KG1 (cell line): ENCODE measurements around the gene DLEC1.
A peak's percentile ranks its signal among the peaks of the same experiment; 100 is the strongest.

Experiments
- DNase-seq: peaks from one replicate; lab custom pipeline; 2025; lab: John Stamatoyannopoulos, UW

The DLEC1 gene

DNA sequence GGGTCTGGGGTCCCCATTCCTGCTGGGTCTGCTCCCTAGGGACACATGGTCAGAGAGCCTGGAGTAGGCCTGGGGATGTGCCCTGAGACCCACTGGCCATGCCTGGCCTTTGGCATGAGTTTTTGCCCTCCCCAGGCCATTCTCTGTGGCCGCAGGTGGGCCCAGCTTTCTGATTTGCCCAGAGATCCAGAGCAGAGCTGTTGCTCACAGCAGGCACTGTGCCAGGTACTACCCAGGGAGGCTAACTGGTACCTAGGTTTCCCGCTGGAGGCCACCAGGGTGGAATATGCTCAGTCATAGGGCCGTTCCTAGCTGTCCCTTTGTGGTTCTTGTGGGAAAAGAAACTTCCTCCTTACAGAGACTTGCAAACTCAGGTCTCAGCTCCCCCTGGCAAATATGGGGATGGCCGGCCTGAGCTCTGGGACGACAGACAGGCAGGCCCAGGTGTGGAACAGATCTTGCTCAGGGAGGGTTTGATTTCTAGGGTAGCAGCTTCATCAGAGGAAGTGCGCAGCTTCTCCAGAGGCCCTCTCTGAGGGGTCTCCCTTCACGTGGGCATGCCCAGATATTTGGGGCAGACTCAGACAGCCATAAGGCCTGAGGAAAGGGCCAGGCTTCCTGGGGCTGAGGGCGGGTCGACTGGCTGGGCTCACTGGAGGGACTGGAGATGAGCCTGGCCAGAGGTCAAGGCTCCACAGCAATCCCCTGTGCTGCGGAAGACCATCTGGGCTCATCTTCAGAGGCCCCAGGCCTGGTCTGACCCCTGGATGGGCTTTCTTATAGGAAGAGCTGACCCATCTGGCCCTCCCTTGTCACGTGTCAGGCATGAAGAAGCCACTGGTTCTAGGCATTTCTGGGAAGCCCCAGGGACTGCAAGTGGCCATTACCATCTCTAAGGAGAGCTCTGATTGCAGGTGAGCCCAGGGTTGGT, 69.9 kb downstream of the DLEC1 start:
- DNase-seq, result no peak

DNA sequence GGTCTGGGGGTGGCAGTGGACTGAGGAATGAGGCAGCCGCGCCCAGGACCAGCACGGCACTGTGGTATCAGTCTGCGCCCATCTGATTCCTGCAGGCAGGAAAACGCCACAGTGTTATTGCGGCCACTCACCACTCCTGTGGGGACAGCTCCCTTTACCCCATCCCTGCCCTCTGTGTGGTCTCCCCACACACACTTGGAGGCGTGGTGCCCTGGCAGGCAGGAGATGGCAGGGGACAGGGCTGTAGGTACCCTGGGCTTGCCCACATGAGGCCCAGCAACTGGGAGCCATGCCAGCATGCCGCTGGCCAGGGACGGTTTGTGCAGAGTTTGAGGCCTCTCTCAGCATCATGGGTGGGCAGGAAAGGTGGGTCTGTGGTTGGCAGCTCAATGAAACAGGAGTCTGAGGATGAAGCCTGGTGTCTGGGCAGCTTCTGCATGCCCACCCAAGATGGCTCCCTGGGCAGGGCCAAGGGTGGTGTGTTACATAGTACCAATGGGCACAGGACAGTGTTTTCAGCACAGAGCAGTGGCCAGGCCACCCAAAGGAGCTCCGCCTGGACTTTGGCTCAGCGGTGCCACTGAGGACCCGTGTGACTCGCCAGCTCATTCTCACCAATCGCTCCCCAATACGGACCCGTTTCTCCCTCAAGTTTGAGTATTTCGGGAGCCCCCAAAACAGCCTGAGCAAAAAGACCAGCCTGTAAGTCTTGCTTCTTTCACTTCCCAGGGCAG, 70.7 kb downstream of the DLEC1 start:
- DNase-seq, result no peak

DNA sequence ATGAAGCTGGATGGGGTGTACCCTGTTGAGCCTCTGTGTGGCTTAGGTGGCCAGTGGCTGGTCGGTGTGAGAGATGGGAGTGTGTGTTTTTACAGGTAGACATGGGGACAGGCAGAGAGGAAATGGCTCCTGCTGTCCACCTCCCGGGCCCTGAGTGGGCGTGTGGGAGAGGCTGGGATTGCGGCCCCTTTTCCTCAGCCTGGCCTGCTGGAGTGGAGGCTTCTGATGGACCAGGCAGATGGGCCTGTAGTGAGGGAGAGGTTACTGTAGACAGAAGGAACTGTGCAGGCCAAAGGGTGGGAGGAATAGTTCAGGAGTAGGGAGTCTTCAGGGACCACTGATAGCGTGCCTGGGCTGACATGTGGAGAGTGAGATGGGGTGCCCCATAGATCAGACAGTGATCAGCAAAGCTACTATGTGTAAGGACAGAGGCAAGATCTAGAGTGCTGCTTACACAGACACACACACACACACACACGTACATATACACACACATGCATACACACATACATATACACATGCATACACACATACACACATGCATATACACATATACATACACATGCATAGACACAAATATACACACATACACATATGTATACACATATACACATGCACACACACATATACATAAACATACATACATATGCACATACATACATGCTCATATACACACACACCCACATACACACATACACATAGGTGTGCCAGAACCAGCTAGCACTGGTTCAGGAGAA, 71.5 kb downstream of the DLEC1 start:
- DNase-seq, result no peak

DNA sequence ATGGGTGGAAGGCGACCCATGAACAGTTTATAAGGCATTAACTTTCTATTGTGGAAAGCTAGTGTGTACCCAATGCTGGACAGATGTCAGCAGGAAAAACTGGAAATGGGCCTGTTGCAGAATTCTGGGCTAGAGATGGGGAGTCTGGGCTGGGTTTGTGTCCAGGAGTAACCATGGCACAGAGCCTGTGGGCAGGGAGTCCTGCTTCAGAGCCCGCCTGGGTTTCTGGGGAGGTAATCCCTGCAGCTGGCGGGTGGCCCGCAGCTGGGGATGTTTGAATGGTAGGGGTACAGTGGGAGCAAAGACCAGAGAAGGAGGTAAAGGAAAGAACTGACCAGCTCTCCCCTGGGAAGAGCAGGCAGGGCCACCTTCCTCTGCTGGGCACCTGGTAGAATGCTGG, 72.2 kb downstream of the DLEC1 start:
- DNase-seq, result no peak

DNA sequence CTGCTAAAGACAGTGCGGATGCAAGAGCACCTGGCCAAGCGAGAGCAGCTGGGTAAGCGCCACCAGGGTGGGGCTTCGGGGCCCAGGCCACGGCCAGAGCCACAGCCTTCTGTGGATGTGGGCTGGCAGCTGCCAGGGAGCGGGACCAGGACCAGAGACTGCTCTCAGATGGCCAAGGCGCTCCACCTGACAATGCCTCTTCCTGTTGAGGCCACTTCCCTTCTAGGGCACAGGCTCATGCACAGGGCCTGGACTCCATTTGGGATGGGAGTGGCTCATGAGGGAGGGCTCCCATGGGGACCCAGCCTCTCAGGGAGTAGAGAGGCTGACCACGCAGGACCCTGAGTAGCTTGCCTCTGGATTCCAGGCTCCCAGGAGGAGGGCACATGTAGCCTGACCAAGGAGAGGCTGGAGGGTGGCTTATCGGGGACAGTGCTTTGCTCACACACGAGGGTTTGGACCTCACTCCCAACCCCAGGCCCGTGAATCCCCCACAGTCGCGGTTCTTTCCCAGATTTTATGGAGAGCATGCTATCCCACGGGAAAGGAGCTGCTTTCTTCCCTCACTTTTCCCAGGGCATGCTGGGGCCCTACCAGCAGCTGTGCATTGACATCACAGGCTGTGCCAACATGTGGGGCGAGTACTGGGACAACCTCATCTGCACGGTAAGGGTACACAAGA, 72.8 kb downstream of the DLEC1 start:
- no peak for DNase-seq

DNA sequence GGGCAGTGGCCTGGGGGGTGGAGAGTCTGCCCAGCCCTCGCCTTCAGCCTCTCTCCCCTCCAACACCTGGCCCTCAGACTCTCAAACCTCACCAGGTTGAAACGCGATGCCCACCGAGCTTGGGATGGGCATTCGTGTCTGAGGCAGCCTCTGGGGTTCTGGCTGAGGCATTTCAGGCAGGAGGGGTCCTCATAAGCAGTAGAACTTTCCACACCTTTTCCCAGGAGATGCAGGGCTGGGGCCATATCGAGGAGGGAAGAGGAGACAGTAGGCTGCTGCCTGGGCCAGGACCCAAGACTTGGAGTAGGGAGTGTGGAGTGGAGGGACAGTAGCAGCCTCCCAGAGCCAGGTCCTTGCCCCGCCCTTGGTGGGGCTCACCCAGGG, 73.4 kb downstream of the DLEC1 start:
- DNase-seq, result no peak

DNA sequence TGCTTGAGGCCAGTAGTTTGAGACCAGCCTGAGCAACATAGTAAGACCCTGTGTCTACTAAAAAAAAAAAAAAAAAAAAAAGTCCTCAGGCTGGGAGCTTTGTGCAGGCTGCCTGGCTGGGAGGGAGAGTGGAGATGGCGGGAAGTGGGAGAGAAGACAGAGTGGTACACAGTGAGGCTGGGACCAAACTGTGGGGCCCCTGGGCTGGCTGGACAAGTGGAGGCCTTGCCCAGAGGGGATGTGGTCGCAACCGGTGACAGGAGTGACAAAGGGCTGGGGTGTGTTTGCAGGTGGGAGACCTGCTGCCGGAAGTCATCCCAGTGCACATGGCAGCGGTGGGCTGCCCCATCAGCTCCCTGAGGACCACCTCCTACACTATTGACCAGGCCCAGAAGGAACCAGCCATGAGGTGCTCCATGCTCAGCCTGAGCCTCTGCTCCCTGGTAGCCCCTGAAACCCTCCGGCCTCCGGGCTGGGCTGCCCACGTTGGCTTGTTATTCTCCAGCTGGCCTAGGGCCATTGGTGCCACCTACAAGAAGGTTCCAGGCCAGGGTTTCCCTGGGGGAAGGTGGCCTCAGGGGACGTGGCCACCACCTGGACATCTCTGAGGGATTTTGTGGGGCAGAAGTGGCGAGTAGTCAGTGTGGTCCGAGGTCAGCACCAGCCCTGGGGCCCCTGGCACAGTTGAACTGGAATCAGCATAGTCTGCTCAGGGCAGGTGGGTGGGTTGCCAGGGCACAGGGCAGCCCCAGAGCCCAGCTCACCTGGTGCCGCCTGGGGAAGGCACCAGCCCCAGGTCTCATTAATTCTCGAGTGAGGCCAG, 75.3 kb downstream of the DLEC1 start:
- DNase-seq, result no peak

DNA sequence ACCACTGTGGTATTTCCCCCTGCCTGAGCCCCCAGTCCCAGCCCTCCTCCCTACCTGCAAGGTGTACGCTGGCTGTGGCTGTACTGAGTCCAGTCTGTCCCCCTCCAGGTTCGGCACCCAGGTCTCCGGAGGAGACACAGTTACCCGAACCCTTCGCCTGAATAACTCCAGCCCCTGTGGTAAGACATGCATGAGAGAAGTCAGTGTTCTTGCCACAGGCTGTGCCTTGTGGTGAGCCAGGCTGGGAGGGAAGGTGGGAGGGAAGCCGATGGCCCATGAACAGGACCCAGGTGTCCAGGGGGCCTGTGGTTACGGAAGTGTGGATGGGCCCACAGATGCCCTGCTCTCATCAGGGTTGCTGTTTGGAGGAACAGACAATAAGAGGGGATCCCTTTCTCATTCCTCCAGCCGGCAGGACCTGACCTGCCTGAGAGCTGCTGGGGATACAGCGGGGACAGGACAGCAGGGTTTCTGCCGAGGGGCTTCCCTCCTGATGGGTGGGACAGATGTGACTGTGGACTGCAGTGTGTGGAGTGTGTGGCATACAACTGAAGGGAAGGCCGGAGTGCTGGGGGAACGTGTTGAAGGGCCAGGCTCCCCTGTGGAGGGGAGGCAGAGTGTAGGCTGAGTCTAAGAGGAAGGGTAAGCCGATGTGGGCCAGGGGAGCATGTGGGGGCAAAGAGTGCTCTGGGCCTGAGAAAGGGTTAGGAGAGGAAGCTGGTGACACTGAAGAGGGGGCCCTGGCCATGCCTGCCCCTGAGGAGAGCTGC, 76.1 kb downstream of the DLEC1 start:
- DNase-seq, result no peak

DNA sequence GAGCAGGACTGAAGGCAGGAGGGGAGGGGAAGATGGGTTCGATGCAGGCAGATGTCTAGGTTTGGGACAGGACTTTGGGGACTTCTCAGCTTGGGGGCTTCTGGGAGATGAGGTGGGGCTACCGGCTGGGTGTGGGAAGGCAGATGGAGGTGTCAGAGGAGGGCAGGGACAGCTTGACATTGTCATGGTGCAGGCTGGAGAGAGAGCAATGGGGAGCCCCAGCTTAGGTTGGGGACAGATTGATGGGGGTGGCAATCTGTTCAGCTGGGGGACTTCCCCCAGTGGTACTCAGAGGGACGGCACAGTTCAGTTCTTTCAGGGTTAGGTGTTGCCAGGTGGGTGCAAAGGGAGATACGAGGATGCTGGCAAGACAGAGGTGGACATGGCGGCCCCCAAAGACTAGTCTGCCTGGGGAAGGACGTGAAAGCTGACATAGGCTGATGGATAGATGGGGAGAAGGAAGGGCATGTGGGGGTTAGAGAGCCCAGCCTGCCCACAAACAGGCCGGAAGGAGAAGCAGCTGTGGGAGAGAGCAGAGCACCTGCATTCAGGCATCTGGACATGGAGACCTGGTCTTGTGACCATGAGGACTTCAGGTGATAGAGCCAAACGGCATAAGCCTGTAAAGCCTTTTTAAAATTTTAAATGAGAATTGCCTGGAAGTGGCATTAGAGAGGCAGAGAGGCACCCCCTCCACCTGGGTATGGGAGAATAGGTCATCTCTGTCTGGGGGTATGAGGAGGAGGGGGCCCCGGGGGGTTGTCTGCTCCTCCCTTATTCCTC, 76.8 kb downstream of the DLEC1 start:
- no peak for DNase-seq

DNA sequence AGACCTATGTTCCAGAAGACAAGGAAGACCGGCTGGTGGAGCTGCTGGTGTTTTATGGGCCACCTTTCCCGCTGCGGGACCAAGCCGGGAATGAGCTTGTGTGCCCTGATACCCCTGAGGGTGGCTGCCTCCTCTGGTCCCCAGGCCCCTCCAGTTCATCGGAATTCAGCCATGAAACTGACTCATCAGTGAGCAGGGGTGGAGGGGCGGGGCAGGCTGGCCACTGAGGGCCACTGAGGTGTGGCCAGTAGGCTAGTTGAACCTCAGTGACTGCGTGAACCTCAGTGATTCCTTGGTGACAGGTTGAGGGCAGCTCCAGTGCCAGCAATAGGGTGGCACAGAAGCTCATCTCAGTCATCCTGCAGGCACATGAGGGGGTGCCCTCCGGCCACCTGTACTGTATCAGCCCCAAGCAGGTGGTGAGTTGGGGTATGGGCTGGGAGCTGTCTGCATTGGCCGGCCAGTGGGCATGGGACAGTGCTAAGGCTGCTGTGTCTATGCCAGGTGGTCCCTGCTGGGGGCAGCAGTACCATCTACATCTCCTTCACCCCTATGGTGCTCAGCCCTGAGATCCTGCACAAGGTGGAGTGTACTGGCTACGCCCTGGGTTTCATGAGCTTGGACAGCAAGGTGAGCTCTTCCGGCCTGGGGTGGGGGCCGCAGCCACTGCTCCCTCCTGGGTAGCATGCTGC, 77.6 kb downstream of the DLEC1 start:
- no peak for DNase-seq

DNA sequence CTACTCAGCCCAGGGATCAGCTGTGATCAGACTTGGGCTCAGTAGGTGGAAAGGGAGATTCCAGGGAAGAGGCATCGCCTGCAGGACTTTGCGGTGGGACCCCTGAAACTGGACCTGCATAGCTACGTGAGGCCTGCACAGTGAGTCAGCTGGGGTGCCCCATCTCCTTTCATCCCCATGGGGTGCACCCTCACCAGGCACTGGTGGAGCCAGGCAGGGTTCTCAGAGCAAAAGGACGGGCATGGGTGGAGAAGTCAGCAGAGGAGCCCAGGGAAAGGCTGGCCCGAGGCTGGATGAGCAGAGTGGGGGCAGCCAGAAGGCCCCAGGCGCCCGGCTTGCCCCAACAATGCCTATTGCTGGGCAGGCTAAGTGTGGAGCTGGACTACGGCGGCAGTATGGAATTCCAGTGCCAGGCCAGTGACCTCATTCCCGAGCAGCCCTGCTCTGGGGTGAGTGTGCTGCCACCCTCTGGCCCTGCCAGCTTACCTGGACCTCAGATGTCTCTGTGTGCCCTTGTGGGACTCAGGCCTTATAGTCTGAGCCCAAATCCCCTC, 78.2 kb downstream of the DLEC1 start:
- no peak for DNase-seq

DNA sequence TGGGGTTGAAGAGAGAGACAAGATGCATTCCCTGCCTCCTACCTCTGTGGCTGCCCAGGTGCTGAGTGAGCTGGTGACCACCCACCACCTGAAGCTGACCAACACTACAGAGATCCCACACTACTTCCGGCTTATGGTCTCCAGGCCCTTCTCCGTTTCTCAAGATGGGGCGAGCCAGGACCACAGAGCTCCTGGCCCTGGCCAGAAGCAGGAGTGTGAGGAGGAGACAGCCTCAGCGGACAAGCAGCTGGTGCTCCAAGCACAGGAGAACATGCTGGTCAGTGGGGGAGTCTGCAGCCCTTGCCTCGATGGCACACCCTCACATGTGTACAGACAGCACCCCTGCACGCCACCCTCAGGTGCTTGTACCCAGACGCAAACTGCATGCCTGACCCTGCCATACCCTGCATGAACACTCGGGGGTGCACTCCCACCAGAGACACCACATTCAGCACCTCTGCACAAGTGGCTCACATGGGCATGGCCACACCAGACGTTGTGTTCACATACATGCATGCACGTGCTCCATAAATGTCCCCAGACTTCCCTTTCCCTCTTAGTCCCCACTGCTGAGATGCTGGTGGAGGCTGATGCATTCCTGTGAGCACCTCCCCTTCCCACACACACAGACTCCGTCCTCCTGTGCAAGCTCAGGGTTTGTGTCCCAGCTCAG, 78.9 kb downstream of the DLEC1 start:
- DNase-seq, result peak; percentile 10

DNA sequence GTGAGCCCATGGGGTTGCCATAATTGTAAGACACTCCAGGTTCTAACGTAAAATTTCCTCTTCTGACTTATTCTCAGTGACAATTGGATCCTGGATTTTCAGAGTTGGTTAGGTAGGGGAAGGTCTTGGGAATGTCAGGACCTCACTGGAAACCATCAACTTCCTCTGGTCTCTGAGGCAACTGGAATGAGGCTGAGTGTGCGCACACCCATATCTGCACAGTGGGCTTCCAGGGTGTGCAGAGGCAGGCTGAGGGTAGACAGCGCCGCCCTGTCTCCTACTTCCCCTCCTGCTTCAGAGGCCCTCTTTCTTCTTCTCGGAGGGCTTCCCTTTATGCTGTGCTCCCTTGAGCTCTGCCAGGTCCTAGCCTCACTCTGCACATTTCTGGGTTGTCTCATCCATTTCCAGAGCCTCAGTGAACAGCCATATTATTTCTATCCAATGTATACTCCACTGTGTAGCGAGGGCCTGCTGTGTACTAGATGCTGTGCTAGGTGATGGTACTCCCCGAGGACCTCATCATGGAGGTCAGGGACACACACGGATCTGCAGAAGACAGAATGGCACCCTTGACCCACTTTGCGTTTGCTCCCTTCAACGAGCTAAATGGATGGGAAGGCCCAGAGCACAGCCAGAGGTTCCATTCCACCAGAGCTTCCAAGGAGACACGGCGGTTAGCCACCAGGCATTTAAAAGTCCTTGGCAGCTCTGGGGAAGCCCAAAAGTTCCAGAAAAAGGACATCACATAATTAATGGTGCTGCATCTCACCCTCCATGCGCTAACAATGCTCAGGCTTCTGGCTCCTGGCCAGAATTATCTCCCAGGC, 79.6 kb downstream of the DLEC1 start:
- no peak for DNase-seq

DNA sequence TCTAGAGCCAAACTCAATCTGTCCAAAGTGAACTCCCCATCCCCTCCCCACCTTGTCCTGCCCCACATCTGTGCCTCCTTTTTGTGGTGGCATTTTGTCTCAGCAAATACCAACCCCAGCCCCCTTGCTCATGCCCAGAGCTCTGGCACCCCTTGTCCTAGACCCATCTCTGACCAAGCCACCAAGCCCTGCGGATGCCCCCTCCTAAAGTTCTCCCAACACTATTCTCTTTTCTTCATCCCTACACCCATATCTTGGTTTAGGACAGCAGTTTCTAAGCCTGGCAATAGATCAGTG, 80.2 kb downstream of the DLEC1 start:
- DNase-seq, result no peak

DNA sequence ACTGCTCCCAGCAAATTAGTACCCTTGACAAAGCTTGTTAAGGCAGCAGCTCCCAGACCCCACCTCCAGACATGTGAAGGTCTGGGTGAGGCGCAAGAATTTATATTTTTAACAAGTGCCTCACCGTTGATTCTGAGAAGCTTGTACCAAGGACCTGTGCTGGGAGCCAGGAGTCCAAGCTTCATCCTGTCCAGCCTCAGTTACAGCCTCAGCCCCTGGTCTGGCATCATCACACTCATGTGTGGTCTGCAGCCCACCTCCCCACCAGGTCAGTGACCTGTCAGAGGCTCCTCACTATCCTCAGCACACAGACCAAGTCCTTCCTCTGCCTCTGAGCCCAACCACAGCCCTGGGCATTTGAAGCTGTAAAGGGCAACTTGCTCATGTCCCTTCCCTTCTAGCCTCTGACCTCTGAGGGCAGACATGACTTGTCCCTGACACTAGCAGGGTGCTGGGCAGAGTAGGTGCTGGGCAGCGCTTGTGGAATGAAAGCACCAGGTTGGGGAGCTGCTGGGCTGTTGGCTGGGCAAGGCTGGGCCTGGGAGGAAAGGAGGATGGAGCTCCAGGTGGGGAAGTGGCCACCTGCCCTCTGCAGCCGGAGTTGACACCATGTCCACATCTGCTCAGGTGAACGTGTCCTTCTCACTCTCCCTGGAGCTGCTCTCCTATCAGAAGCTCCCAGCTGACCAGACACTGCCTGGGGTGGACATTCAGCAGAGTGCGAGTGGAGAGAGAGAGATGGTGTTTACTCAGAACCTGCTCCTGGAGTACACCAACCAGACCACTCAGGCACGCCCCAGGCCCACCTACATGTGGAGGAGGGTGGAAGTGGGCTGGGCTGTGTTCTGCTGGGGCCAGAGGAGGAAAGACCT, 81.0 kb downstream of the DLEC1 start:
- no peak for DNase-seq

DNA sequence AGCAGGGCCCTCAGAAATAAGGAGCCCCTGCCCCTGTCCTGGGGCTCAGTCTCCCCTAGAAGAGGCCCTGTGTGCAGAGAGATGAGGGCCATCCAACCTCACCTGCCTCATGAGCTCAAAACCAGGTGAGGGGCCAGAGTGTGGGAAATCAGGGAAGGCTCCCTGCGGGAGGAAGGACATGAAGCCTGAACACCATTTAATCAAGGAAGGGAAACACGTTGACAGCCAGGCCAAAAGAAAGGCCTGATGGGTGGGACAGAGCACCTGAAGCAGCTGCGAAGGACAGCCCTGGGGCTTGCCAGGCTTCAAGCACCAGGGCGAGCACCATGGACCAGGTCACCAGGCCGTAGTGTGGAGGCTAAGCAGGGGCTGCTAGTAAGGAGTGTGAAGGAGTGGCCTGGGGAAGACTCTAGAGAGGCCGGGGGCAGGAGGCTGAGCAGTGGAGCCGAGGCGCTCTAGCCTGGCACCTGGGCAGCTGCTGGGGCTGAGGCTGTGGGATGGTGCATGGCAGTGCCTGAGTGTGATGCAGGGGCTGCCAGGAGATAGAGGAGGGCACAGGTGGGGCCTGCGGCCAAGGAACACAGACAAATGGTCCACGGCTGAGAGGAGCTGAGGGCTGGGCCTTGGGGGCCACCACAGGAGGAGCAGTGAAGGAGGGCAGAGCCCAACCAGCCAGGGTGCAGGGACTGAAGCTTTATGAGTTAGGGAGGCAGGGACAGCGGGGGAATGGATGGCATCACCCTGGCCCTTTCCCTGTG, 81.9 kb downstream of the DLEC1 start:
- no peak for DNase-seq
